K562 (cell line): Measurements from ENCODE around the gene SORBS2. TPM values are rescaled to one million over a fixed set of nuclear protein-coding genes. Genes with fewer than 3 reads are reported as not detected.

Experiments used
- ATAC-seq: fragments of 200-7000 bp; cut with Tn5 transposase; 3 replicates; pipeline ENCODE4 v1.9.1; 2020; ENCODE audit warnings: moderate library complexity
- BruUV-seq: library from RNA; stranded (reverse); fragments of 400-500 nt; replicated peaks from 2 replicates; lab custom pipeline; 2021; lab: Mats Ljungman, UMichigan
- CTCF ChIA-PET: fragments of 300-600 bp; formaldehyde crosslinking; extraction: SDS; loops from one replicate; lab custom pipeline; 2021; ENCODE audit warnings: low intra/inter-chr PET ratio; lab: Yijun Ruan, JAX
- POLR2A ChIA-PET: fragments of 300-600, 350-650 bp; sonication (Branson Sonifier 250); formaldehyde crosslinking; extraction: SDS; loops from one replicate; lab custom pipeline; 2021; ENCODE audit warnings: antibody characterized with exemption, inconsistent platforms; lab: Yijun Ruan, JAX
- DNase-seq, 4 experiments: peaks; one replicate each; pipeline versions ENCODE4 v3.0.0 to v3.0.0-alpha.2; 2011 to 2018; ENCODE audit warnings: low spot score in 3 of 4, mixed read lengths in 3 of 4; ENCODE audit errors: extremely low read depth in 1 of 4
- FAIRE-seq: peaks from 2 replicates; lab custom pipeline; 2011; peaks lifted over from hg19 to GRCh38; lab: Jason Lieb, UNC
- H2AFZ ChIP-seq: 2 replicates; pipeline ENCODE4 v1.6.0; 2011; ENCODE audit warnings: low read depth, low read length, control low read depth, inconsistent platforms
- H3K27ac ChIP-seq: fragments of 200-600 bp; 3 replicates; pipeline ENCODE4 v1.8.0; 2011; ENCODE audit warnings: low read depth, mild to moderate bottlenecking, control low read depth, inconsistent platforms, low read length, moderate library complexity, mixed read lengths; ENCODE audit errors: extremely low read depth
- H3K27me3 ChIP-seq, 2 experiments: fragments of 300-600 bp in 1 of 2; 2 replicates in 1 of 2; 3 replicates in 1 of 2; pipeline versions ENCODE4 v1.6.0 to v1.8.0; 2011; ENCODE audit warnings: inconsistent platforms in 2 of 2, low read length in 2 of 2, mild to moderate bottlenecking in 1 of 2, mixed read lengths in 1 of 2, moderate library complexity in 1 of 2; ENCODE audit not compliant: control insufficient read depth in 2 of 2, insufficient read depth in 2 of 2
- H3K36me3 ChIP-seq: fragments of 300-600 bp; 3 replicates; pipeline ENCODE4 v1.8.0; 2011; ENCODE audit warnings: mild to moderate bottlenecking, low read length, inconsistent platforms; ENCODE audit not compliant: control insufficient read depth, insufficient read depth
- H3K4me1 ChIP-seq, 2 experiments: fragments of 200-600 bp in 1 of 2; replicated peaks in 1 of 2; 2 replicates in 1 of 2; 3 replicates in 1 of 2; pipeline versions ENCODE4 v1.5.1 to v1.8.0; 2011; ENCODE audit warnings: inconsistent platforms in 2 of 2, low read length in 2 of 2, mild to moderate bottlenecking in 1 of 2, mixed read lengths in 1 of 2, moderate library complexity in 1 of 2; ENCODE audit not compliant: control insufficient read depth in 2 of 2, insufficient read depth in 2 of 2
- H3K4me2 ChIP-seq: 2 replicates; pipeline ENCODE4 v1.6.1; 2011; ENCODE audit warnings: low read length, control low read depth, inconsistent platforms, mixed read lengths; ENCODE audit not compliant: insufficient read depth
- H3K4me3 ChIP-seq: fragments of 200-600 bp; sonication (generic), shearing (Covaris generic); 2 replicates; pipeline ENCODE4 v1.5.1; 2016; ENCODE audit warnings: control low read depth, inconsistent platforms
- H3K79me2 ChIP-seq: fragments of 200-600 bp; 3 replicates; pipeline ENCODE4 v1.8.0; 2011; ENCODE audit warnings: low read length, inconsistent platforms; ENCODE audit not compliant: control insufficient read depth, insufficient read depth
- H3K9ac ChIP-seq, 2 experiments: 2 replicates each; pipeline versions ENCODE4 v1.6.0 to v1.6.1; 2011; ENCODE audit warnings: low read depth in 2 of 2, low read length in 2 of 2, control low read depth in 1 of 2, inconsistent platforms in 1 of 2, mild to moderate bottlenecking in 1 of 2, mixed read lengths in 1 of 2; ENCODE audit not compliant: insufficient read depth in 1 of 2
- H3K9me1 ChIP-seq: one replicate; pipeline ENCODE4 v1.6.0; 2011; ENCODE audit warnings: inconsistent platforms, mild to moderate bottlenecking, low read length, moderate library complexity; ENCODE audit not compliant: control insufficient read depth, insufficient read depth
- H3K9me3 ChIP-seq: replicated peaks from 2 replicates; pipeline ENCODE4 v1.5.1; 2011; ENCODE audit warnings: low read depth, low read length, inconsistent platforms; ENCODE audit not compliant: control insufficient read depth, insufficient read depth
- H4K20me1 ChIP-seq: replicated peaks from 2 replicates; pipeline ENCODE4 v1.6.1; 2011; ENCODE audit warnings: low read length, inconsistent platforms, mixed read lengths; ENCODE audit not compliant: control insufficient read depth, insufficient read depth
- CHCHD3 ChIP-seq: fragments of 250-450 bp; sonication (Bioruptor Pico); IDR thresholded peaks from 2 replicates; pipeline ENCODE4 v2.1.2; 2022; ENCODE audit warnings: mild to moderate bottlenecking
- MTF1 ChIP-seq: fragments of 250-450 bp; sonication (Bioruptor Pico); IDR thresholded peaks from 2 replicates; pipeline ENCODE4 v1.9.0; 2021; ENCODE audit warnings: moderate library complexity, mild to moderate bottlenecking, inconsistent platforms, borderline replicate concordance
- NFXL1 ChIP-seq: fragments of 450-650 bp; formaldehyde crosslinking; IDR thresholded peaks from 2 replicates; pipeline ENCODE4 v1.4.0; 2021; ENCODE audit warnings: mild to moderate bottlenecking
- PCBP1 ChIP-seq: fragments of 200-400 bp; formaldehyde crosslinking; IDR thresholded peaks from 2 replicates; pipeline ENCODE4 v1.6.1; 2018; ENCODE audit warnings: mild to moderate bottlenecking, low read depth, low read length; ENCODE audit not compliant: poor library complexity, severe bottlenecking
- POLR2AphosphoS5 ChIP-seq: IDR thresholded peaks from 2 replicates; pipeline ENCODE4 v1.6.1; 2011; ENCODE audit warnings: mild to moderate bottlenecking, low read depth, low read length, moderate library complexity; ENCODE audit not compliant: control insufficient read depth, insufficient read depth
- ZNF121 ChIP-seq: sonication (generic); formaldehyde crosslinking; conservative IDR thresholded peaks from 2 replicates; pipeline ENCODE4 v1.8.0; 2022; ENCODE audit warnings: missing genetic modification reagents
- WGBS: fragments of 100-300 bp; shearing (Covaris generic); methylation state at CpG from one replicate; pipeline ENCODE4 v1.1.6; 2016; ENCODE audit warnings: low coverage, mixed read lengths; ENCODE audit not compliant: insufficient coverage; ENCODE audit errors: missing lambda C conversion rate; 5-methylcytosine and 5-hydroxymethylcytosine counted together
- in situ Hi-C: fragments of 300-500 bp; cut with MboI; formaldehyde crosslinking; loops from 4 replicates; pipeline ENCODE4 v1.15.0; 2018; ENCODE audit warnings: inconsistent platforms, mixed read lengths
- intact Hi-C: fragments of 100-400 bp; cut with micrococcal nuclease; formaldehyde crosslinking; loops from 2 replicates; pipeline ENCODE4 v1.14.2; 2022
- polyA plus RNA-seq, 8 experiments: library from polyadenylated mRNA; depleted of rRNA in 4 of 8; stranded (reverse) in 5 of 8; unstranded in 3 of 8; fragments of >200 nt; fragmentation: Nextera tagmentation in 2 of 8; fragmentation: Illumina TruSeq in 1 of 8; extraction: Ambion mirVana in 2 of 8; extraction: Trizol in 1 of 8; gene quantifications; 2 replicates each; pipeline versions ENCODE4 v1.2.1 to v1.2.3, GENCODE V29; 2011 to 2014; ENCODE audit warnings: inconsistent platforms in 1 of 8, missing spikeins in 1 of 8
- total RNA-seq, 7 experiments: library from RNA; depleted of rRNA in 6 of 7; stranded (reverse); fragments of >200 nt in 6 of 7; fragmentation: Illumina TruSeq in 2 of 7; extraction: Trizol in 2 of 7; gene quantifications; 2 replicates each; pipeline versions ENCODE4 v1.2.1 to v1.2.3, GENCODE V29; 2011 to 2021; ENCODE audit warnings: low replicate concordance in 1 of 7
- TF ChIP-seq, protein P1 (sequence below): sonication (generic); formaldehyde crosslinking; IDR thresholded peaks from 2 replicates; pipeline ENCODE4 v1.9.0; 2022; ENCODE audit warnings: mild to moderate bottlenecking, missing genetic modification reagents
- TF ChIP-seq, protein P2 (sequence below): fragments of 250-450 bp; sonication (Bioruptor Pico); IDR thresholded peaks from 2 replicates; pipeline ENCODE4 v1.4.0; 2020; ENCODE audit warnings: borderline replicate concordance

Gene SORBS2
- total and polyA plus RNA-seq, 9 of the 15 experiments (the other 6 are each of a cell fraction or from before 2014, with no cell fraction given), result 0.29 TPM; not detected in 8

- Histone ChIP-seq H3K9ac (no peak overlapping the region), H3K4me3 (no peak overlapping the region), H3K9me1 (no peaks in the 10 kb centered on the region), H3K27ac (no peak overlapping the region), H3K4me1 (no peaks in the 10 kb centered on the region), H3K36me3 (no peaks in the 10 kb centered on the region), H3K4me2 (no peak overlapping the region), H4K20me1 (0 out of 2 replicates have a peak, but pooled peaks cover 5% of the 10 kb centered on the region), H3K79me2 (no peaks in the 10 kb centered on the region), H3K9me3 (no peaks in the 10 kb centered on the region), H2AFZ (no peak overlapping the region), H3K27me3 (peaks cover 5 to 27% of the 10 kb centered on the region in 2 experiments; a peak in 4 of 5 replicates)
- no peak for DNase-seq
- in situ Hi-C loops (no loop called here), intact Hi-C loops (no loop called here)
- ATAC-seq, result no peak
- CTCF ChIA-PET, result no interaction called here
- BruUV-seq, result no TSS peak
- POLR2A ChIA-PET, result interaction anchor here (0.6 kb wide), 1 partner anchor 899 kb away, joined by 3 read pairs; no protein-coding TSS in a partner anchor
- WGBS, result 0% methylated on average over 5 of the region's 5 CpGs
- FAIRE-seq, result no peak
- no peak for TF ChIP-seq PCBP1
- no peak for TF ChIP-seq ZNF121 (CRISPR knock-in tag)
- no peak for TF ChIP-seq MTF1 (CRISPR knock-in tag)
- no peak for TF ChIP-seq NFXL1 (CRISPR knock-in tag)
- TF ChIP-seq CHCHD3 (CRISPR knock-in tag), result no peak
- TF ChIP-seq, protein P1, sequence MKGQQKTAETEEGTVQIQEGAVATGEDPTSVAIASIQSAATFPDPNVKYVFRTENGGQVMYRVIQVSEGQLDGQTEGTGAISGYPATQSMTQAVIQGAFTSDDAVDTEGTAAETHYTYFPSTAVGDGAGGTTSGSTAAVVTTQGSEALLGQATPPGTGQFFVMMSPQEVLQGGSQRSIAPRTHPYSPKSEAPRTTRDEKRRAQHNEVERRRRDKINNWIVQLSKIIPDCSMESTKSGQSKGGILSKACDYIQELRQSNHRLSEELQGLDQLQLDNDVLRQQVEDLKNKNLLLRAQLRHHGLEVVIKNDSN (CRISPR knock-in tag), result no peak
- TF ChIP-seq, protein P2, sequence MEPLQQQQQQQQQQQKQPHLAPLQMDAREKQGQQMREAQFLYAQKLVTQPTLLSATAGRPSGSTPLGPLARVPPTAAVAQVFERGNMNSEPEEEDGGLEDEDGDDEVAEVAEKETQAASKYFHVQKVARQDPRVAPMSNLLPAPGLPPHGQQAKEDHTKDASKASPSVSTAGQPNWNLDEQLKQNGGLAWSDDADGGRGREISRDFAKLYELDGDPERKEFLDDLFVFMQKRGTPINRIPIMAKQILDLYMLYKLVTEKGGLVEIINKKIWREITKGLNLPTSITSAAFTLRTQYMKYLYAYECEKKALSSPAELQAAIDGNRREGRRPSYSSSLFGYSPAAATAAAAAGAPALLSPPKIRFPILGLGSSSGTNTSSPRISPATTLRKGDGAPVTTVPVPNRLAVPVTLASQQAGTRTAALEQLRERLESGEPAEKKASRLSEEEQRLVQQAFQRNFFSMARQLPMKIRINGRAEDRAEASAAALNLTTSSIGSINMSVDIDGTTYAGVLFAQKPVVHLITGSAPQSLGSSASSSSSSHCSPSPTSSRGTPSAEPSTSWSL (CRISPR knock-in tag), result no peak
- TF ChIP-seq POLR2AphosphoS5, result no peak
Measured at GRCh38 chr4:185713272-185713671, 98.7 kb downstream of the SORBS2 start.
